GM18499 (cell line): ENCODE results near the gene DDAH2.

Experiments
- ATAC-seq: cut with Tn5 transposase; IDR thresholded peaks from one replicate; pipeline ENCODE4 v1.9.1; 2021; ENCODE audit warnings: moderate number of reproducible peaks; ENCODE audit not compliant: insufficient read depth, unreplicated experiment

The DDAH2 gene, protein sequence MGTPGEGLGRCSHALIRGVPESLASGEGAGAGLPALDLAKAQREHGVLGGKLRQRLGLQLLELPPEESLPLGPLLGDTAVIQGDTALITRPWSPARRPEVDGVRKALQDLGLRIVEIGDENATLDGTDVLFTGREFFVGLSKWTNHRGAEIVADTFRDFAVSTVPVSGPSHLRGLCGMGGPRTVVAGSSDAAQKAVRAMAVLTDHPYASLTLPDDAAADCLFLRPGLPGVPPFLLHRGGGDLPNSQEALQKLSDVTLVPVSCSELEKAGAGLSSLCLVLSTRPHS

GRCh38 chr6:31728767-31729514 lies at the start of gene DDAH2:
Gene DDAH2 (minus strand): TSS chr6:31729299. CDS start chr6:31729161, 138 bp downstream.
- no peak for ATAC-seq

GRCh38 chr6:31778193-31778592 lies 49.1 kb upstream of the DDAH2 start:
- no peak for ATAC-seq

GRCh38 chr6:31777667-31778050 lies 48.6 kb upstream of the DDAH2 start:
- no peak for ATAC-seq

DNA sequence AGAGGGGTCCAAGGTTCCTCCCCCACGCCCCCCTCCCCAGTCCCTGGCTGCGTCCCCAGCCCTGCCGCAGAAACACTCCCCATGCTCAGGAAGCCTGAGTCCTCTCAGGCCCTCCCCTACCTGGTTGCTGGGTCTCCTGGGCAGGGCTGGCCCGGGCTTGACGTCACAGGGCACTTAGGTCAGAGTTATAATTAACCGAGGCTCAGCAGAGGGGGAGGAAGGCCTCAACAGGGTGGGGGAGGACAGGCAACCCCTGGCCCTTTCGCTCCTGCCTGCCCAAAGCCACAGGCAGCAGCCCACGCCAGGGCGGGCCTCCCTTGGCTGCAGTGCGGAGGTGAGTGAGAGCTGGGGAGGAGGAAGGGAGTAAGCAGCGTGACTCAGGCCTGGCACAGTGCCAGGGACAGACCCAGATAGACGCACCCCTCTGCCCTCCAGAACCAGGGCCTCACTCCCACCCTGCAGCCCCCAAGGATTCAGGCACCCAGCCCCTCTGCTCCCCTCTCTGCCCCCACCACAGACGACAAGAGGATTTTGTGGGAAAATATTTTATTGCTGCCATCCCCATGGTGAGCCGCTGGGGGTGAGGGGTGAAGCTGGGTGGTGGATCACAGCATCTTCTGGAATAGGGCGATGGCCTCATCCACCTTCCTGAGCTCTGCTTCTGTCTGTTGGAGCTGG lies 48.0 kb upstream of the DDAH2 start, which contains the start of gene VWA7:
Gene VWA7, minus strand, starts transcription at position 340 of the 678 bp plus-strand sequence. CDS start 549 bp downstream, outside the sequence.
- no peak for ATAC-seq

GRCh38 chr6:31776485-31776988 lies 47.4 kb upstream of the DDAH2 start:
- ATAC-seq, result no peak

DNA sequence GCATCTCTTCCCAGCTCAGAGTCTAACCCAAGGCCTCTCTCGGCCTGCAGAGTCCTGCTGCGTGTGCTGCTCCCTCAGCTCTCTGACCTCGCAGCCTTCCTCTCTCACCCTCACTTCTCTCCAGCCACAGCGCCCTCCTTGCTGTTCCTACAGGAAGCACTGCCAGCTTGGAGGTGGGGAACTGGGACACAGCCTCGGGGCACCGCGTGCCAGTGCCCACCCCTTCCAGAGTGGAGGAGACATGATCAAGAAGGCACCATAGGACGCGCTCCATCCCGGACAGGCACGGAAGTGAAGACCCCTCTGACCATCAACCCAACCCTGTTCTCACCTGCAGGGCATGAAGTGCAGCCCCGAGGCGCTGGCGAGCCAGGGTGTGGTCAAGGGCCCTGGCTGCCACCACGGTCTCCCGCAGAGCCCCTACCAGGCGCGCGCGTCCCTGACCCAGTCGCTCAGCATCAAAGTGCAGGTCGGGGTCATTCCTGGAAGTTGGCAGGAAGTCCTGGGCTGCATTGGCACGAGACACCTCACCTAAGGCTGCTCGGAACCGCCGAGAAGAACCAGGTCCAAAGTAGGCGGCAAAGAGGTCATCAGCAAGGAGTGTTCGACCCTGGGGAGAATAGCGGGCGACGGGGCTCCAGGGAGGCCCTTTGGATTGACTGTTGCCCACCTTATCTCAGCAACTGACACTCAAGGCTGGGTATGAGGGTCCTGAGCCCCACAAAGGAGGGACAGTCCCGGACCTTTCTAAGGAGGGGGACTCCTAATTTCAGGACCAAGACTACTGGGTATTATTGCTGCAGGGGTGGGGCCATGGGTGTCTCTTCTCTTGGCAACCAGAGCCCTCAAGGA lies 46.8 kb upstream of the DDAH2 start:
- ATAC-seq, result no peak

GRCh38 chr6:31775184-31775583 lies 46.1 kb upstream of the DDAH2 start:
- no peak for ATAC-seq

DNA sequence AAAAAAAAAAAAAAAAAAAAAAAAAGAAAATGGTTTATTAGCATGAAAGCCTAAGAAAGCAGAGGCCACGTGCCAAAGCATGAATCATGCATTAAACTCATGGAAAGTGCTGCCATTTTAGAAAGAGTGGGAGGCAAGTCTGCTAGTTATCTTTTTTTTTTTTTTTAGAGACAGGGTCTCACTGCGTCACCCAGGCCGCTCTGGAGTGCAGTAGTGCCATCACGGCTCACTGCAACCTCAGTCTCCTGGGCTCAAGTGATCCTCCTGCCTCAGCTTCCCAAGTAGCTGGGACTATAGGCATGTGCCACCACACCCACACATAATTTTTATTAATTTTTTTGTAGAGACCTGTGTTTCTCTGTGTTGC lies 42.9 kb upstream of the DDAH2 start:
- ATAC-seq, result no peak

- no peak for ATAC-seq
Observed at GRCh38 chr6:31770860-31771259, 41.8 kb upstream of the DDAH2 start.

GRCh38 chr6:31769684-31770371 lies 40.7 kb upstream of the DDAH2 start:
- no peak for ATAC-seq

GRCh38 chr6:31768363-31769257 lies 39.5 kb upstream of the DDAH2 start:
- ATAC-seq, result no peak

GRCh38 chr6:31767096-31767645 lies 38.1 kb upstream of the DDAH2 start:
- no peak for ATAC-seq

- ATAC-seq, result no peak
Observed at GRCh38 chr6:31765910-31766794, 37.1 kb upstream of the DDAH2 start.

DNA sequence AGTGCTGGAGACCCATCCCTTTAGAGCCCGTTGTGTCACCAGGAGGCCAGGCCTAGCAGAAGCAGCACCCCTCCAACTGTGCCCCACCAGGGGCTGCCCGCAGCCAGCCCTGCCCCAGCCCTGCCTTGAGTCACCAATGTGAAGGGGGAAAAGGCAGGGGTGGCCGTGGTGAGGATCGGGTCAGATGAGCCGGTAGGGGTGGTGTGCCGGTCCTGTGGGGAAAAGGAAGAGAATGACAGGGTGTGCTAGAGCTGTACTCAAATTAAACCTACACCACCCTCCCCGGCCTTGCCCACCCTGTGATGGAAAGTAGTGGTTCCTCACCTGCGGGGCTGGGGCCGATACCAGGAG lies 36.4 kb upstream of the DDAH2 start:
- ATAC-seq, result no peak

DNA sequence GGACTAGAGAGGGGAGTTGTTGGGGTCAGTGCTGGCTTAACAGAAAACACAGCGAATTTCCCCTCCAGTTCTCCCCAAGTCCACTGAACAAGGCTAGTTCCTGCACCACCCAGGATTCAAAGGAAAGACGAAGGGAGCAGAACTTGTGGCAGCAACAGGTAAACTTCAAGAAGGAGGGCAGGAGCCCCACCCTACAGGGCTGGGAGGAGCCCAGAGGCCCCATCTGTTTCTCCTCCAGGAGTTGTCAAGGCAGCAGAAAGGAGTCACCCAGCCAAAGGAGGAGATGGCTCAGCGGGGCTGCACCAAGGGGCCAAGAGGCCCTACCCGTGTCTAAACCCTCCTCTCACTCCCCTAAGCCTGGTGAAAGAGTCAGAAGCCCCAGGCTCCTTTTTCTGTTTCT lies 35.1 kb upstream of the DDAH2 start:
- no peak for ATAC-seq

DNA sequence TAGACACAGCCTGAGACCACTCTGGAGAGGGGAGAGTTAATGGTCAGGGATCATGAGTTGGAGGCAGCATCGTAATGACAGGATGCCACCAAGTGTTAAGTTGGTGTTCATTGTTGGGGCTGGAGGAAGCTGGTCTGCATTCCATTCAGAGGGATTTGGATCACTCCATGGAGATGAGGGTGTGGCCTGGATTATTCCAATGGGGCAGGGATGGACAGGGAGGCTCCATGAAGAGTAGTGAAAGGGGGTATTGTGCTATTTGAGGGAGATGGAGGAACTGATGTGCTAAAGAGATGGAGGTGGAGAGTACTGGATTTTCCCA lies 34.5 kb upstream of the DDAH2 start:
- no peak for ATAC-seq

DNA sequence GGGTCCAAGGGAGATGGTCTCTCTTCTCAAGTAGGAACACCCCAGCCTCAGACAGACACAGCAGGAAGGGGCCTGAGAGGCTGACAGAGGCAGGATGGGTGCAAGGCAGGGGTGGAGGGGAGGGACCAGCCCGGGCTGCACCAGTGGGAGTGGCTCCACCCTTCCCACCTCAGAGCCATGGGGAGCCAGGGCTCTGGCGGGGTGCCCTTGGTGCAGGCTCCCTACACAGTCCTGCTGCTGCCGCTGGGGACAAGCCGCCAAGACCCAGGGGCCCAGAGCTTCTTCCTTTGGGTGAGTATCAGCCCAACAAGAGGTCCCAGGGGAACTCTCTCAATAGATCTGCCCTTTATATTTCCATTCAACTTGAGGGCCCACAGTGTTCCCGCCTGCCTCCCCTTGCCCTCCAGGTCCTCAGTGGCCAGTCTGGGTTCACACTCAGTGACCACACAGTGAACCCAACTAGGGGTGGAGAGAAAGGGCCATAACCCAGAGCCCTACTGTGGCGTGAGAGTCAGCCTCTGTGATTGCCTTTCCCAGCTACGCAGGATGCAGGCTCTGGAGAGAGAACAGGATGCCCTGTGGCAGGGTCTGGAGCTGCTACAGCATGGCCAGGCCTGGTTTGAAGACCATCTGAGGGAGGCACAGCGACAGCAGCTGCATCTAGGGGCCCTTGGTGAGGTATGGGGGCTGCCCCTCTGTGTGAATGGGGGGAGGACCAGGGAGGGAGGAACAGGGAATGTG lies 33.9 kb upstream of the DDAH2 start:
- ATAC-seq, result no peak
